ENCODE data around the gene STK24. TPM values are rescaled to one million over a fixed set of nuclear protein-coding genes. Genes with fewer than 3 reads are reported as not detected.

The STK24 gene
- total and polyA plus RNA-seq, 10 of the 15 experiments (the other 5 are each of a cell fraction or from before 2014, with no cell fraction given): 7.5 to 115 (median 52.9) TPM

DNA sequence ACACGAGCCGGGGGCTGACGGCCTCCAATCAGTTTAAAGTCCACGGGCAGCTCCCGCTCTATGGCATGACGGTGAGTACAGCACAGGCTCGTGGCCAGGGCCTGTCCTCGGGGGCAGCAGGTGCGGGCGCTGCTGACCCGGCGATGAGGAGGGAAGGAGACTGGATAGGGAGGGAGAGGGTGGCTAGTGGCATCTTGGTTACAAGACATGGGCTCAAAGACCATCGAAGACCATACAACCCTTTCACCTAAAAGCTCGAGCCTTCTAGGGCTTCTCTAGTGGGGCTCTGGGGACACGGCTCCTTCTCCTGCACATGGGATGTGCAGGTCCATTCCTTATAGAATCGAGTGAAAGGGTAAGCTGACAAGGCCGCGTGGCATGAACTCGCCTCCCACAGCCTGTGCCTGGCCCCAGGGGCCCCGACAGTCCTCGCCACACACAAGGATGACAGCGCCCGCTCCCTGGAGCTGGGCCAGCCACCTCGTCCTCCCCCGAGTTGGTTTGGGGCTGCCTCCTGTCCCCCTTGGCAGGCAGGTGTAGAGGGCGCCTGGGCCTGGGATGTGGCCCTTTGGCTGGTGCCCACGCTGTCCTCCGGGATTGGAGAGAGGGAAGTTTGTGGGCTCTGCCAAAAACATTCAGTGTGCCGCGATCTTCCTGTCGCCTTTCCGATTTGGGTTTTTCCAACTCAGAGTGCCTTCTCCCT lies 137.6 kb downstream of the STK24 start (continued):
- TF ChIP-seq, protein P1, sequence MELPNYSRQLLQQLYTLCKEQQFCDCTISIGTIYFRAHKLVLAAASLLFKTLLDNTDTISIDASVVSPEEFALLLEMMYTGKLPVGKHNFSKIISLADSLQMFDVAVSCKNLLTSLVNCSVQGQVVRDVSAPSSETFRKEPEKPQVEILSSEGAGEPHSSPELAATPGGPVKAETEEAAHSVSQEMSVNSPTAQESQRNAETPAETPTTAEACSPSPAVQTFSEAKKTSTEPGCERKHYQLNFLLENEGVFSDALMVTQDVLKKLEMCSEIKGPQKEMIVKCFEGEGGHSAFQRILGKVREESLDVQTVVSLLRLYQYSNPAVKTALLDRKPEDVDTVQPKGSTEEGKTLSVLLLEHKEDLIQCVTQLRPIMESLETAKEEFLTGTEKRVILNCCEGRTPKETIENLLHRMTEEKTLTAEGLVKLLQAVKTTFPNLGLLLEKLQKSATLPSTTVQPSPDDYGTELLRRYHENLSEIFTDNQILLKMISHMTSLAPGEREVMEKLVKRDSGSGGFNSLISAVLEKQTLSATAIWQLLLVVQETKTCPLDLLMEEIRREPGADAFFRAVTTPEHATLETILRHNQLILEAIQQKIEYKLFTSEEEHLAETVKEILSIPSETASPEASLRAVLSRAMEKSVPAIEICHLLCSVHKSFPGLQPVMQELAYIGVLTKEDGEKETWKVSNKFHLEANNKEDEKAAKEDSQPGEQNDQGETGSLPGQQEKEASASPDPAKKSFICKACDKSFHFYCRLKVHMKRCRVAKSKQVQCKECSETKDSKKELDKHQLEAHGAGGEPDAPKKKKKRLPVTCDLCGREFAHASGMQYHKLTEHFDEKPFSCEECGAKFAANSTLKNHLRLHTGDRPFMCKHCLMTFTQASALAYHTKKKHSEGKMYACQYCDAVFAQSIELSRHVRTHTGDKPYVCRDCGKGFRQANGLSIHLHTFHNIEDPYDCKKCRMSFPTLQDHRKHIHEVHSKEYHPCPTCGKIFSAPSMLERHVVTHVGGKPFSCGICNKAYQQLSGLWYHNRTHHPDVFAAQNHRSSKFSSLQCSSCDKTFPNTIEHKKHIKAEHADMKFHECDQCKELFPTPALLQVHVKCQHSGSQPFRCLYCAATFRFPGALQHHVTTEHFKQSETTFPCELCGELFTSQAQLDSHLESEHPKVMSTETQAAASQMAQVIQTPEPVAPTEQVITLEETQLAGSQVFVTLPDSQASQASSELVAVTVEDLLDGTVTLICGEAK (IDR thresholded peaks at IDR 0.05; ENCODE audit: borderline replicate concordance): no peak
- TF ChIP-seq TARDBP (IDR thresholded peaks at IDR 0.05; ENCODE audit: borderline replicate concordance): no peak

DNA sequence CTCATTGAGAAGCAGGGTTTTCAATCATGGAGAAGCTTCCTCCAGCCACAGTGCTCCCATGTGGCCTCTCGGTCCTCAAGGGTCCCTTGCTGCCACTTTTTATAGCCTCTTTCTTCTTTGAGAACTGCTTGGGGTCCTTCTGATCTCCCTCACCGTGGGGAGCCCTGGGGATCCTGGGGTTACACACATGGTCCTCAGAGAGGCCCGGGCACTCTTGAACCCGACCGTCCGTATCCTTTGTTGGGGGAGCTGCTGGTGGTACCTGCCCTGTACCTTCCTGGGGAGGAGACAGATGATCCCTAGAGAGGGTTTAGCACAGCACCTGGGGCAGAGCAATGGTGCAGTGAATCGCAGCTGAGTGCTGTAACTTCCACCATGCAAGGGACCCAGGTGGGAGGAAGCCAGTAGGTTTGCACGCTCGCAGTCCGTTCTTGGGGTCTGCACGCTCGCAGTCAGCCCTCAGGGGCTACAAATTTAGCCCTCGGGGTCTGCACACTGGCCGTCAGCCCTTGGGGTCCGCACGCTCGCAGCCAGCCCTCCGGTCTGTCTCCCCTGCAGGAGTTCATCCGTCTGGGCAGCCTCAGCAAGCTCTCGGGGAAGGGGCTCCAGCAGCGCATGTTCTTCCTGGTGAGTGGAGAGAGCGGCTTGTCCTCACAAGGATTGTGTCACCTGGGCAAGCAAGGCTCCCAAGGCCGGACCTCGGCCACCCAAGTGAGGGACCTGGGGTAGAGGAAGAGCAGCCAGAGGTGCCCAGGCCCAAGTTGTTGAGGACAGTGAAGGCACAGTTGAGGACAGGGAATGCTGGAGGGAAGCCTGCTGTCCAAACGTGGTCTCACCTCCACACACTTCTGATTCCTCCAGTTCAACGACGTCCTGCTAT lies 138.4 kb downstream of the STK24 start:
- no peaks in the 10 kb centered on the region for H3K9me3 ChIP-seq (replicated peaks; ENCODE audit: control insufficient read depth, insufficient read depth, low read length)
- SMC1A ChIA-PET (ENCODE audit: uncharacterized antibody, unreplicated experiment): no interaction called here
- H3K9ac ChIP-seq (ENCODE audit: control insufficient read depth, insufficient read depth, low read length): no peak overlapping the region
- DNase-seq (ENCODE audit: low read depth, low spot score): no peak
- no peak overlapping the region for H2AFZ ChIP-seq (ENCODE audit: control insufficient read depth, low read depth, low read length)
- no peaks in the 10 kb centered on the region for H3K4me1 ChIP-seq (ENCODE audit: control insufficient read depth, insufficient read depth, low read length)
- no peaks in the 10 kb centered on the region for H3K27me3 ChIP-seq (replicated peaks in 1 of 2; ENCODE audit: control insufficient read depth in 2 of 2, insufficient read depth in 2 of 2, low read length in 1 of 2)
- 24% methylated on average over 27 of the region's 27 CpGs for WGBS (ENCODE audit: insufficient coverage, insufficient replicate concordance, low lambda C conversion rate, missing lambda C conversion rate)
- ATAC-seq: no peak
- BruUV-seq (replicated peaks): no TSS peak
- RAD21 ChIA-PET (ENCODE audit: unreplicated experiment): no interaction called here
- no peaks in the 10 kb centered on the region for H3K79me2 ChIP-seq (ENCODE audit: control insufficient read depth, insufficient read depth, low read length)
- H3K36me3 ChIP-seq (ENCODE audit: control insufficient read depth in 2 of 2, insufficient read depth in 2 of 2, low read length in 1 of 2): no peaks in the 10 kb centered on the region
- H3K4me3 ChIP-seq: no peak overlapping the region
- in situ Hi-C loops (cut with MboI): no loop called here
- no peaks in the 10 kb centered on the region for H4K20me1 ChIP-seq (ENCODE audit: control insufficient read depth, insufficient read depth)
- CTCF ChIA-PET: interaction anchor here (1.5 kb wide), 1 partner anchor 235 kb away, joined by 4 read pairs; no protein-coding TSS in a partner anchor
- FAIRE-seq: no peak
- no peak overlapping the region for H3K27ac ChIP-seq (ENCODE audit: control insufficient read depth, insufficient read depth)
- POLR2A ChIA-PET: no interaction called here
- no peak overlapping the region for H3K4me2 ChIP-seq (ENCODE audit: control insufficient read depth, insufficient read depth)
- intact Hi-C loops (cut with micrococcal nuclease; ENCODE audit: unreplicated experiment): no loop called here
- no peak for TF ChIP-seq RBBP5 (conservative IDR thresholded peaks at IDR 0.05)
- TF ChIP-seq EP300 (IDR thresholded peaks at IDR 0.05; ENCODE audit: borderline replicate concordance in 1 of 2, control insufficient read depth in 1 of 2, low read depth in 2 of 2, low read length in 2 of 2): no peak
- no peak for TF ChIP-seq KLF5 (IDR thresholded peaks at IDR 0.05; ENCODE audit: partially characterized antibody)
- TF ChIP-seq ATF7 (IDR thresholded peaks at IDR 0.05; ENCODE audit: low read depth): no peak
- TF ChIP-seq PAX5 (IDR thresholded peaks at IDR 0.05; ENCODE audit: borderline replicate concordance, low read depth, low read length): no peak
- TF ChIP-seq, protein P2, sequence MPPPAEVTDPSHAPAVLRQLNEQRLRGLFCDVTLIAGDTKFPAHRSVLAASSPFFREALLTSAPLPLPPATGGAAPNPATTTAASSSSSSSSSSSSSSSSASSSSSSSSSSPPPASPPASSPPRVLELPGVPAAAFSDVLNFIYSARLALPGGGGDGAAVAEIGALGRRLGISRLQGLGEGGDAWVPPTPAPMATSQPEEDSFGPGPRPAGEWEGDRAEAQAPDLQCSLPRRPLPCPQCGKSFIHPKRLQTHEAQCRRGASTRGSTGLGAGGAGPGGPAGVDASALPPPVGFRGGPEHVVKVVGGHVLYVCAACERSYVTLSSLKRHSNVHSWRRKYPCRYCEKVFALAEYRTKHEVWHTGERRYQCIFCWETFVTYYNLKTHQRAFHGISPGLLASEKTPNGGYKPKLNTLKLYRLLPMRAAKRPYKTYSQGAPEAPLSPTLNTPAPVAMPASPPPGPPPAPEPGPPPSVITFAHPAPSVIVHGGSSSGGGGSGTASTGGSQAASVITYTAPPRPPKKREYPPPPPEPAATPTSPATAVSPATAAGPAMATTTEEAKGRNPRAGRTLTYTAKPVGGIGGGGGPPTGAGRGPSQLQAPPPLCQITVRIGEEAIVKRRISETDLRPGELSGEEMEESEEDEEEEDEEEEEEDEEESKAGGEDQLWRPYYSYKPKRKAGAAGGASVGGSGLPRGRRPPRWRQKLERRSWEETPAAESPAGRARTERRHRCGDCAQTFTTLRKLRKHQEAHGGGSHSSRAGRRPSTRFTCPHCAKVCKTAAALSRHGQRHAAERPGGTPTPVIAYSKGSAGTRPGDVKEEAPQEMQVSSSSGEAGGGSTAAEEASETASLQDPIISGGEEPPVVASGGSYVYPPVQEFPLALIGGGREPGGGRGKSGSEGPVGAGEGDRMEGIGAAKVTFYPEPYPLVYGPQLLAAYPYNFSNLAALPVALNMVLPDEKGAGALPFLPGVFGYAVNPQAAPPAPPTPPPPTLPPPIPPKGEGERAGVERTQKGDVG (CRISPR knock-in tag; IDR thresholded peaks at IDR 0.05): no peak
- TF ChIP-seq TCF7 (IDR thresholded peaks at IDR 0.05; ENCODE audit: borderline replicate concordance): no peak
- no peak for TF ChIP-seq IKZF1 (conservative IDR thresholded peaks at IDR 0.05)
